Caco-2 (cell line): Measurements from ENCODE around the gene C1QBP. TPM values are rescaled to one million over a fixed set of nuclear protein-coding genes. Genes with fewer than 3 reads are reported as not detected.
"Not testable (repeated sequence)": the region's sequence is repeated elsewhere in the genome, so short reads cannot be mapped to it uniquely, and the experiment has no call there.

Source experiments
- BruUV-seq: library from RNA; stranded (reverse); fragments of 400-500 nt; replicated peaks from 2 replicates; lab custom pipeline; 2021; lab: Mats Ljungman, UMichigan
- CTCF ChIA-PET: fragments of 300-600 bp; sonication (Branson Sonifier 250); formaldehyde crosslinking; loops from one replicate; lab custom pipeline; 2022; ENCODE audit warnings: antibody characterized with exemption; lab: Charles Lee
- POLR2A ChIA-PET: fragments of 300-600 bp; sonication (Branson Sonifier 250); formaldehyde crosslinking; loops from one replicate; lab custom pipeline; 2022; ENCODE audit warnings: antibody characterized with exemption; lab: Charles Lee
- DNase-seq, 2 experiments: peaks; one replicate each; pipeline versions ENCODE4 v3.0.0 to v3.0.0-alpha.2; 2020 to 2022
- H3K27me3 ChIP-seq: replicated peaks from 2 replicates; pipeline ENCODE4 v1.6.0; 2011; ENCODE audit warnings: low read length; ENCODE audit not compliant: control insufficient read depth, insufficient read depth
- H3K36me3 ChIP-seq: 2 replicates; pipeline ENCODE4 v1.5.1; 2011; ENCODE audit warnings: low read length; ENCODE audit not compliant: control insufficient read depth, insufficient read depth
- H3K4me1 ChIP-seq: fragments of 250-450 bp; sonication (Bioruptor Pico); 2 replicates; pipeline ENCODE4 v1.5.1; 2020; ENCODE audit warnings: mild to moderate bottlenecking
- H3K4me3 ChIP-seq: 2 replicates; pipeline ENCODE4 v1.5.1; 2011; ENCODE audit warnings: low read depth, mild to moderate bottlenecking, control low read depth, low read length
- H3K9me3 ChIP-seq: fragments of 250-450 bp; sonication (Bioruptor Pico); 2 replicates; pipeline ENCODE4 v1.5.1; 2020; ENCODE audit warnings: mild to moderate bottlenecking, moderate library complexity
- H3K27ac Mint-ChIP-seq: one replicate; pipeline ENCODE4 v1.8.0; 2022; ENCODE audit warnings: mixed read lengths; ENCODE audit not compliant: unreplicated experiment
- H3K27me3 Mint-ChIP-seq: one replicate; pipeline ENCODE4 v1.8.0; 2022; ENCODE audit warnings: mixed read lengths; ENCODE audit not compliant: insufficient read depth, unreplicated experiment
- H3K36me3 Mint-ChIP-seq: one replicate; pipeline ENCODE4 v1.8.0; 2022; ENCODE audit warnings: mild to moderate bottlenecking, mixed read lengths; ENCODE audit not compliant: insufficient read depth, unreplicated experiment
- H3K4me1 Mint-ChIP-seq: one replicate; pipeline ENCODE4 v1.8.0; 2022; ENCODE audit warnings: low read depth, mixed read lengths; ENCODE audit not compliant: unreplicated experiment
- H3K4me3 Mint-ChIP-seq: one replicate; pipeline ENCODE4 v1.8.0; 2022; ENCODE audit warnings: mild to moderate bottlenecking, moderate library complexity, mixed read lengths; ENCODE audit not compliant: unreplicated experiment
- H3K9me3 Mint-ChIP-seq: one replicate; pipeline ENCODE4 v1.8.0; 2022; ENCODE audit warnings: mixed read lengths; ENCODE audit not compliant: unreplicated experiment
- CTCF ChIP-seq, 2 experiments: fragments of 200-600 bp in 1 of 2; IDR thresholded peaks; 1 replicate in 1 of 2; 2 replicates in 1 of 2; pipeline versions ENCODE4 v1.5.1 to v1.8.0; 2011 to 2022; ENCODE audit warnings: antibody characterized with exemption in 1 of 2, control low read depth in 1 of 2, inconsistent platforms in 1 of 2, low read depth in 1 of 2, low read length in 1 of 2, mild to moderate bottlenecking in 1 of 2, moderate library complexity in 1 of 2; ENCODE audit not compliant: insufficient read depth in 1 of 2, severe bottlenecking in 1 of 2, unreplicated experiment in 1 of 2
- intact Hi-C: fragments of 100-400 bp; cut with micrococcal nuclease; formaldehyde crosslinking; loops from one replicate; pipeline ENCODE4 v1.10.0; 2022; ENCODE audit not compliant: unreplicated experiment
- total RNA-seq: library from RNA; stranded (reverse); gene quantifications from 2 replicates; pipeline ENCODE4 v1.2.3, GENCODE V29; 2022

The C1QBP gene
- total RNA-seq, 1 experiment from 2014 or later: 129 TPM

- no peaks in the 10 kb centered on the region for H3K27me3 ChIP-seq
- Mint-ChIP-seq H3K36me3 (peaks cover 60% of the 10 kb centered on the region), H3K27me3 (no peaks in the 10 kb centered on the region), H3K4me1 (no peaks in the 10 kb centered on the region), H3K9me3 (no peaks in the 10 kb centered on the region), H3K27ac (no peak overlapping the region), H3K4me3 (no peak overlapping the region)
- intact Hi-C loops: no loop called here
- BruUV-seq: no TSS peak
- H3K9me3 ChIP-seq: no peaks in the 10 kb centered on the region
- no peak for DNase-seq
- no peaks in the 10 kb centered on the region for H3K4me1 ChIP-seq
- 0 out of 2 replicates have a peak, but pooled peaks cover 1% of the 10 kb centered on the region for H3K36me3 ChIP-seq
- POLR2A ChIA-PET: no interaction called here
- CTCF ChIA-PET: no interaction called here
- no peak for TF ChIP-seq CTCF (IDR thresholded peaks at IDR 0.05; ENCODE audit: insufficient read depth in 1 of 2, low read depth in 1 of 2, low read length in 1 of 2, severe bottlenecking in 1 of 2, unreplicated experiment in 1 of 2)
- H3K4me3 ChIP-seq: no peak overlapping the region
These were observed 4.0 kb downstream of the C1QBP start for GRCh38 chr17:5434984-5435383.

GRCh38 chr17:5431949-5432556, 6.9 kb downstream of the C1QBP start:
- CTCF ChIA-PET: no interaction called here
- Mint-ChIP-seq H3K36me3 (peaks cover 63% of the 10 kb centered on the region), H3K9me3 (no peaks in the 10 kb centered on the region), H3K27ac (no peak overlapping the region), H3K4me1 (no peaks in the 10 kb centered on the region), H3K4me3 (no peak overlapping the region), H3K27me3 (no peaks in the 10 kb centered on the region)
- TF ChIP-seq CTCF (IDR thresholded peaks at IDR 0.05; ENCODE audit: insufficient read depth in 1 of 2, low read depth in 1 of 2, low read length in 1 of 2, severe bottlenecking in 1 of 2, unreplicated experiment in 1 of 2): no peak
- Histone ChIP-seq H3K4me1 (no peaks in the 10 kb centered on the region), H3K4me3 (no peak overlapping the region), H3K27me3 (no peaks in the 10 kb centered on the region), H3K9me3 (no peaks in the 10 kb centered on the region), H3K36me3 (0 out of 2 replicates have a peak, but pooled peaks cover 1% of the 10 kb centered on the region)
- no peak for DNase-seq
- BruUV-seq: no TSS peak
- POLR2A ChIA-PET: interaction anchor here (1.2 kb wide), 1 partner anchor 13 kb away, joined by 4 read pairs; the partner anchor contains the start of gene NUP88
- intact Hi-C loops: no loop called here

- H3K36me3 ChIP-seq, H3K9me3 Mint-ChIP-seq, H3K9me3 ChIP-seq, H3K4me3 ChIP-seq, BruUV-seq, H3K4me1 ChIP-seq, H3K27ac Mint-ChIP-seq, H3K4me3 Mint-ChIP-seq, intact Hi-C loops, H3K27me3 Mint-ChIP-seq, H3K4me1 Mint-ChIP-seq, H3K27me3 ChIP-seq: not testable (repeated sequence)
- peaks cover 58% of the 10 kb centered on the region for H3K36me3 Mint-ChIP-seq
- ChIA-PET POLR2A (interaction anchor here (1.2 kb wide), 1 partner anchor 12 kb away, joined by 4 read pairs; the partner anchor contains the start of gene NUP88), CTCF (interaction anchor here (0.6 kb wide), 1 partner anchor 37 kb away, joined by 5 read pairs; no protein-coding TSS in a partner anchor)
- DNase-seq: peak in 1 of 2 experiments; percentile 12
These were observed 7.7 kb downstream of the C1QBP start for GRCh38 chr17:5431234-5431633.
